Effector memory CD4-positive, alpha-beta T cell (primary cell): ENCODE measurements around the gene C2orf49.

Source experiments
- DNase-seq, 3 donors: peaks; one replicate each; pipeline ENCODE4 v3.0.0-alpha.2; 2020
- H3K27ac ChIP-seq: 2 replicates; pipeline ENCODE4 v1.7.0; 2013; ENCODE audit warnings: mild to moderate bottlenecking, low read length, moderate library complexity; ENCODE audit not compliant: insufficient read depth, poor library complexity, severe bottlenecking
- H3K27me3 ChIP-seq: replicated peaks from 2 replicates; pipeline ENCODE4 v1.7.0; 2013; ENCODE audit warnings: mild to moderate bottlenecking, low read length; ENCODE audit not compliant: insufficient read depth, control insufficient read depth, poor library complexity, severe bottlenecking
- H3K36me3 ChIP-seq: 2 replicates; pipeline ENCODE4 v1.7.0; 2013; ENCODE audit warnings: mild to moderate bottlenecking, low read length, moderate library complexity; ENCODE audit not compliant: control insufficient read depth, insufficient read depth
- H3K4me1 ChIP-seq: 2 replicates; pipeline ENCODE4 v1.7.0; 2013; ENCODE audit warnings: low read length, mild to moderate bottlenecking; ENCODE audit not compliant: control insufficient read depth, insufficient read depth, poor library complexity, severe bottlenecking
- H3K4me3 ChIP-seq: 2 replicates; pipeline ENCODE4 v1.7.0; 2013; ENCODE audit warnings: low read length, low read depth, mild to moderate bottlenecking; ENCODE audit not compliant: insufficient read depth, poor library complexity, severe bottlenecking
- H3K9me3 ChIP-seq: 2 replicates; pipeline ENCODE4 v1.7.0; 2013; ENCODE audit warnings: mild to moderate bottlenecking, low read length, moderate library complexity; ENCODE audit not compliant: control insufficient read depth

C2orf49 gene

DNA sequence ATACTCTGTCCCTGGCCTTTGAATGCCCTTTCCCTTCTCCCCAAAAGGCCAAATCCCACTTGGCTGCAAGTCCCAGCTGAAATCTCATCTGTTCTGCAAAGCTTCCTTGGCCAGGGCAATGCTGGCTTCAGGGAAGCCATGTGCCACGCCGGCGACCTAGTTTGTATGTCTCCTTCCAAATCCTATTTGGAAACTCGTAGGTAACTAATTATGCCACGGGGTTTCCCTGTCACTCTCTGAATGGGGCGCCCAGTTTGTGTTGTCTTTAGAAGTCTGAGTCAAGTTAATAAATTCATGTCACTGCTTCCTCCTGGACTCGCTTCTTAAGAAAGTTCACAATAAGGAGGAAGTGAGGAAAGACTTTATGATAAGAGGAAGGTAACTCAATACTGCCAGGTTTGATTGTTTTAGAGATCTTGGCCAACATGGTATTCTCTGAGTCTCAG lies 42.4 kb downstream of the C2orf49 start:
- H3K27me3 ChIP-seq: no peaks in the 10 kb centered on the region
- H3K9me3 ChIP-seq: no peaks in the 10 kb centered on the region
- no peak overlapping the region for H3K27ac ChIP-seq
- H3K4me1 ChIP-seq: no peaks in the 10 kb centered on the region
- no peak for DNase-seq
- no peak overlapping the region for H3K4me3 ChIP-seq
- no peaks in the 10 kb centered on the region for H3K36me3 ChIP-seq

- Histone ChIP-seq H3K4me1 (no peaks in the 10 kb centered on the region), H3K36me3 (no peaks in the 10 kb centered on the region), H3K27me3 (no peaks in the 10 kb centered on the region), H3K27ac (no peak overlapping the region), H3K9me3 (no peaks in the 10 kb centered on the region), H3K4me3 (no peak overlapping the region)
- no peak for DNase-seq
Observed at GRCh38 chr2:105380432-105381100, 43.2 kb downstream of the C2orf49 start.

- H3K9me3 ChIP-seq: no peaks in the 10 kb centered on the region
- H3K36me3 ChIP-seq: no peaks in the 10 kb centered on the region
- no peaks in the 10 kb centered on the region for H3K4me1 ChIP-seq
- H3K27me3 ChIP-seq: no peaks in the 10 kb centered on the region
- no peak overlapping the region for H3K27ac ChIP-seq
- no peak overlapping the region for H3K4me3 ChIP-seq
- DNase-seq: no peak
Observed at GRCh38 chr2:105381101-105381668, 43.8 kb downstream of the C2orf49 start.

DNA sequence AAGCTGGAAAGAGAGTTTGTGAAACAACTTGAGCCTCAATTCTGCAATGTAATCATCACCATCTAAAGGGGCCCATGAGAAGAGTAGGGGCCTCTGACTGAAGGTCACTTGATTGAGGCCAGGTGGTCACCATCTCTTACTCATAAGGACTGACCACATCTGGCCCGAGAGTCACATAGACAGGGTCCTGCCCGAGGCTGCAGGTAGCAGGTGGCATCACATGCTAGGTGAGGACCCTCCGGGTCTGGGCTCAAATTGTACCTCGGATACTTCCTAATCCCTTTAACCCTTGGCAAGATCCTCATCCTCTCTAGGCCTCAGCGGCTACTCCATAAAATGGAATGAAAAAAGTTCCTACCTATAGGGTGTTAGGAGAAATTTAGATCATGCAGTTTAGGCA lies 44.8 kb downstream of the C2orf49 start:
- no peak overlapping the region for H3K4me3 ChIP-seq
- no peaks in the 10 kb centered on the region for H3K27me3 ChIP-seq
- no peak for DNase-seq
- H3K9me3 ChIP-seq: no peaks in the 10 kb centered on the region
- no peaks in the 10 kb centered on the region for H3K36me3 ChIP-seq
- no peaks in the 10 kb centered on the region for H3K4me1 ChIP-seq
- no peak overlapping the region for H3K27ac ChIP-seq

DNA sequence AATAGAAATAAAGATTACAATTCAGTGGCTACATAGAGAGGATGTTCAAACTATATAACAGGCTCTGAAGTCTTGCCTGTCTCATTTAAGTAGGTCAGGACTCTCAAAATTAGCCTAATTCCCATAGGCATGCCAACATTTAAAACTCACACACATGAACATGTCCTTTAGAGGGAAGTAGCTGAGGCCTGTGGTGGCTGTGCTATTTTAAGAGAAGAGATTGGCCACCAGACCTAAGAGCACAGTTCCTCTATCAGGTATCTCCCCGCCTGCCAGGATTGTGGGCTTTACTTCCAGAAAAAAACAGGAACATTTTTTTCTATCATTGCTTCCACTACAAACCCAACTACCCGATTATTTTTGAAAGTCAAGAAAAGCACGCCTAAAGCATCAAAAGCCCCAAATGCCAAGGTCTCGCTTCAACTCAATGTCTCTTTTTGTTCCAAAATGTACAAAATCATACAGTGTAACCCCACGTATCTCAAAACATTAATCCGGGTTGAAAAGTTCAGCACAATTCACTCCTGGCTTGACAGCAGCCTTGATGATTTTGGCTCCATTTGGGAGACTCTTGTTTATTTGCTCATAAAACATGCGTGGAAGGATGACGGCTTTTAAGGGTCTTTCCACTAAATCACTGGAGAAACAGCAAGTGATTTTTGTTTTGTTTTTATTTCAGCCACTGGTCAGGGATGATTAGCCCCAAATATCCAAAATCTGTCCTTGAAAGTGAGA lies 46.3 kb downstream of the C2orf49 start:
- no peak for DNase-seq

GRCh38 chr2:105384216-105384615 lies 46.9 kb downstream of the C2orf49 start:
- Histone ChIP-seq H3K4me1 (no peaks in the 10 kb centered on the region), H3K36me3 (no peaks in the 10 kb centered on the region), H3K27me3 (no peaks in the 10 kb centered on the region), H3K4me3 (no peak overlapping the region), H3K9me3 (no peaks in the 10 kb centered on the region), H3K27ac (no peak overlapping the region)
- DNase-seq: no peak

More for the DNA sequence above, 46.3 kb downstream of the C2orf49 start:
- H3K36me3 ChIP-seq: no peaks in the 10 kb centered on the region
- no peaks in the 10 kb centered on the region for H3K27me3 ChIP-seq
- no peak overlapping the region for H3K27ac ChIP-seq
- no peak overlapping the region for H3K4me3 ChIP-seq
- no peaks in the 10 kb centered on the region for H3K9me3 ChIP-seq
- H3K4me1 ChIP-seq: no peaks in the 10 kb centered on the region

- H3K27me3 ChIP-seq: no peaks in the 10 kb centered on the region
- no peak overlapping the region for H3K27ac ChIP-seq
- no peaks in the 10 kb centered on the region for H3K36me3 ChIP-seq
Observed at GRCh38 chr2:105384861-105385260, 47.5 kb downstream of the C2orf49 start.

DNA sequence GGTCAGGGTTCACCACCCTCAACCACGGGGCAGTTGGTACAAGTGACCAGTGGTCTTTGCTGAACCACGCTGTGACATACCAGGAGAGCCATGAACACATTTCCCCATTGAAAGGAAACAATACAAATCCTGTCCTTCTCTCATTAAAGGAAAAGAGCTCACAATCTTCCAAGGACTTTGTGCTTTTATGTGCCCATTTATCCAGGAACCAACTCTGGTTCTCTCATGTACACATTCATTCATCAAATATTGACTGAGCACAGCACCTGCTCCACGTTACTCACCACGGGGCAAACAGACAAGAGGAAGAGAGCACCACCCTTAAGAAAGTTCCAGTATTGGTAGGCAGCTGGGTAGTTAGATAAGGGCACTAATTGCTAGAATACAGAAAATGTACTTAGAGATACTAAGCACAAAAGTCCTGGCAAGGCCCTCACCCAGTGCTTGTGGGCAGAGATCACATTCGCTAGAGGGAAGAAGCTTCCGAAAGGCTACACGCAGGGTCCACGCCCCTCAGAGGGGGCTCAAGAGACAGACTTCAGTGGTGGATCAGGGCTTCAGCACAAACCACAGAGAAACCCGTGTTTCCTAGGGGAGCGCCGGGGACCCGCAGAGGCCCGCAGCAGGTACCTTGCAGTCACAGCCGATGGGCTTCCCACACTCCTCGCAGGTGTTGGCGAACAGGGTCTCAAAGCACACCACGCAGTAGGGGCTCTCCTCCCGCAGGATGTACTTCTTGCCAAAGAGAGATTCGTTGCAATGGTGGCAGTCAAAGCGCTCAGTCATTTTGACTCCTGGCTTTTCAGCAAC lies 48.6 kb downstream of the C2orf49 start:
- Histone ChIP-seq H3K4me1 (no peaks in the 10 kb centered on the region), H3K36me3 (no peaks in the 10 kb centered on the region), H3K27me3 (no peaks in the 10 kb centered on the region), H3K27ac (no peak overlapping the region), H3K4me3 (no peak overlapping the region), H3K9me3 (no peaks in the 10 kb centered on the region)
- DNase-seq: no peak

More at GRCh38 chr2:105384861-105385260, 47.5 kb downstream of the C2orf49 start:
- no peaks in the 10 kb centered on the region for H3K4me1 ChIP-seq
- no peak for DNase-seq
- no peak overlapping the region for H3K4me3 ChIP-seq
- no peaks in the 10 kb centered on the region for H3K9me3 ChIP-seq

DNA sequence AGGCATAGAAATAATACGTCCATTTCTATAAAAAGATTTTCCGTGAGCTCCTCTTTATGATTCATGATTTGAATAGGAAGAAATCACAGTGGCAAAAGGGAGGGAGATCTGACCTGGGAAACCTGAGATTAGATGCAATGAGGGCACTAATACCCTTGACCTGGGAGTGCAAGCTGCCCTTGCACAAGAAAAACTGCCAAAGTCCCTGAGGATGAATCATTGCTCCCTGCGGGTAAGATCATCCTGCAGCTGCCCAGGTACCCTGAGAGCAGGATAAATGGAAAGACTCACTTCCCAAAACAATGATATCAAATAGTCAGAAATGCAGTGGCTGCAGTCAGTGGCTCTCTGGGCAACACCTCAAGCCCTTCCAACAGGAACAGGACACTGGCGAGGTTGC lies 49.9 kb downstream of the C2orf49 start:
- Histone ChIP-seq H3K4me3 (no peak overlapping the region), H3K27me3 (no peaks in the 10 kb centered on the region), H3K9me3 (no peaks in the 10 kb centered on the region), H3K27ac (no peak overlapping the region), H3K36me3 (no peaks in the 10 kb centered on the region), H3K4me1 (no peaks in the 10 kb centered on the region)
- no peak for DNase-seq
